GM18517 (cell line): ENCODE measurements around the gene PSMB7.

Experiments used
- ATAC-seq: cut with Tn5 transposase; IDR thresholded peaks from one replicate; pipeline ENCODE4 v1.9.1; 2021; ENCODE audit warnings: mild to moderate bottlenecking, moderate library complexity; ENCODE audit not compliant: unreplicated experiment

PSMB7 gene

GRCh38 chr9:124411514-124412227 is 3.6 kb downstream of the PSMB7 start:
- no peak for ATAC-seq

- no peak for ATAC-seq
Observed at GRCh38 chr9:124410321-124410913, 4.8 kb downstream of the PSMB7 start.

DNA sequence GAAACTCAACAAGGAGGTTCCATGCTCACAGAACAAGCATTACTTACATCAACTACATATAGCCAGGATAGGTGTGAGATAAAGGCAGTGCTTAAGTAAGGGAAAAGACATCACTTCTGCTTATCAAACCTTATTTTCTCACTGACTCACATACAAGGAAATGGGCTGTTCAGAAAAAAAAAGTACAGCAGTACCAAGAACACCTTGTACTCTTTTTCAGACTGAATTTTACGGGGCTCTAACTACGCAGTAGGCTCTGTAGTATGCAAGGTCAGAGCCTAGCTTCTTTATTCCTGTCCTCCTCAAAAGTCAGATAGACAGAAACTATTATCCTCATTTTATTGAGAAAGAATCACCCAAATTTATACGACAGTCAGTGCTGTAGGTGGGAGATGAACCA is 5.8 kb downstream of the PSMB7 start:
- no peak for ATAC-seq

- no peak for ATAC-seq
Observed at GRCh38 chr9:124403246-124403645, 12.0 kb downstream of the PSMB7 start.

DNA sequence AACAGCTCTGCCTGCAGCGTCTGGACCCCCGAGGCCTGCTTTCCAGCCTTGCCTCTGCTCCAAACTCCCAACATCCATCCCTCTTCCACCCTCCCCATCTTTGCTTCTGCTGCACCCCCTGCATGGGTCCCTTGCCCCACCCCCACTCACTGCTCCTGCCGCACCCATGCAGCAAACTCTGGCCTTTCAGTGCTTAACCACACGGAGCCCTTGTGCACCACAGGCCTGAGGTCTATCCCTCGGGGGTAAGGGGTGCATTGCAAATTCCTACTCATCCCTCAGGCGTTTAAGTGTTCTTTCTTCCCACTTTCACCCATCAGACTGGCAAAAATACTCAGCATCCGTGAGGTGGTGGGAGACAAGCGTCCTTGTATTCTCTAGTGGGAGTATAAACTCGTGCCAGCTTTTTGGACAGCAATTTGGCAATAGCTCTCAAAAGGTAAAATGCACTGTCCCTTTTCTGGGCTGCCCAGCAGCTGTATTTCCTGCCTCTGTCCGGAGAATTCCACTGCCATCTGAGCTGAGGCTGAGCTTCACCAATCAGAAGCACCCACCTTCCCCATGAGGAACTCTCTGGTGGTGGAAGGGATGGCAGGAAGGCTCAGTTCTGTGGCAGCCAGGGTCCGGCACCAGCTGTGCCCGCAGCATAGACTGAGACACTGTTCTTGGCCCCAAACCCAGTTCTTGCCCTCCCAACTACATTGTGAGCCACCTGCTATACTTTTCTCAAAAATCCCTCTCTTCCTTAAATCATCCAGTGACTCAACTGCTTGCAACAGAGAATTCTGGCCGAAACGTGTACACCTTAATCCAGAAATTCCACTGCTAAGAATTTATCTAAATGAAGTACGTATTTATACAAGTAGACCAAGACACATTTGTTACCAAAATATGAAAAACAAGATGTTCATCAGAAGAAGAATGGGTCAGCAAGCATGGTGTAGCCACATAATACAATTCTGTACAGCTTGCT is 15.0 kb downstream of the PSMB7 start:
- no peak for ATAC-seq

DNA sequence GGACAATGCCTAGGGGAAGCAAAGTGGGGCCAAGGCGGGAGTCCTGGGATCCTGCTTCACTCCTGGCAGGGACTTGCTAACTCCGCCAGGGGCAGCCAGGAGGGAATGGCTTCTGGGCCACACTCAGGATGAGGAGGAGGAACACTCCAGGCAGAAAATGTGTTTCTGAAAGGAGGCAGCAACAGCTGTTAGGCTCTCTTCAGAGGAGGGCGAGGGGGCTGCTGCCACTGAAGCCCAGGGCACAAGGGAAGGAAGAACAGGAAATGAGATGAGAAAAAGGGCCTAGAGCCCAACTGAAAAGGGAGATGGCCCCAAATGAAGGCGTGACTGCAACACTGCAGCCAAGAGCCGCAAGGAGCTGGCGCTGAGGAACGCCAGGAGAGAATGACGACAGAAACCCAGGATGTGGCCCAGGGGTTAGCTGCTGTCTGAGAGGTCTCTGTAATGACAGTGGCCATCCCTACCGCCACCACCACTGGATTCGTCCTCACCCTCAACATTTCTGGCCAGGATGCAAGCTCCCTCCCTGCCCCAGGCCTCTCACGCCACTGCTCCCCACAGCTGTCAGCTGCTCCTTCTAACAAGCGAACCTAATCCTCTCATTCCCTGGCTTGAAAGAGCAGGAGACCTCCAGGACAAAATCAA is 15.8 kb downstream of the PSMB7 start:
- no peak for ATAC-seq

DNA sequence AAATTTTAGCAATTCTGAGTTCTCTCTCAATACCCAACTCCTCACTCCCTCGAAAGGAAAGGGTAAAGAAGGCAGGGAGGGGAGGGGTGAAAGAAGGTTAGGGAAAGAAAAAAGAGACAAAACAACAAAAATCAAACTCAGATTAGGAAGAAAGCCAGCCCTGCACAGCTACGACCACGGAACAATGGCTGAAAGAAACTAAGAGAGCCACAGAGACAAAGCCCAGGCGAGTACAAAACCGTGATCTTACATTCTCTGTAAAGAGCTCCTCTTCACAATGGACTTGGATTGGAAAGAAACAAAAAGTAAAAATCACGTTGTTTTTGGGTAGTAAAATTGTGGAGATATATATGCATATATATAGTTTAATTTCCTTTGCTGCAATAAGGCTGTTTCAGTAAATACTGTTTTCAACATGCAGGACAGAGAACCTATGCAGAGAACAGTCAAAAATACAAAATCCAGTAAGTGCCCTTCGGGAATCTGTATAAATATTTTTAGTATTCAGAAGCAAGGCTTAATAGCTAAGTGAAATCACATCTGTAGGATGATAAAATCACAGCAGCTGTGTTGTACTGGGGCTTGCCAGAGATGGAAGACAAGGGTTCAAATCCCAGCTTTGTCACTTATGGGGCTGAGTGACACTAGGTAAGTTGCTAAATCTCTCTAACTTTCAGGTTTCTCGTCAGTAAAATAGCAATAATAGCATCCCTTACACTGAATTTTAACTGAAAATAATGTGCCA is 16.9 kb downstream of the PSMB7 start:
- no peak for ATAC-seq

DNA sequence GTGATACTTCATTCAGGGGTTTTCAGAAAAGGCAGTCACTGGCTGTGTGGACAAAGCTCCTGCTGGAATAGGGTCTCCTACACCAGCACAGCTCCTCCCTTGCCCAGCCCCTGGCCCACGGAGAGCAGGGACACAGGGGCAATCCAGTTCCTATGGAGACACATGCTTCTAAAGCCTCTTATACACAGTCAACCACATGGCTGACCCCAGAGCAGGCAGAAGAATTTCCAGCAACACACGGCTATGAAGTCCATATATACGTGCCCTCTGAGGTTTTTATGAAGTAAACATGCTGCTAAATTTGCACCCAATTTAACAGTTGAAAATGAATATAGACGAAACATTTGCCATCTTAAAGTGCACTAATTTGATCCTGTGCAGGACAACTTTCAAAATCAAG is 19.4 kb downstream of the PSMB7 start:
- ATAC-seq: no peak

GRCh38 chr9:124394596-124394995 is 20.6 kb downstream of the PSMB7 start:
- no peak for ATAC-seq

DNA sequence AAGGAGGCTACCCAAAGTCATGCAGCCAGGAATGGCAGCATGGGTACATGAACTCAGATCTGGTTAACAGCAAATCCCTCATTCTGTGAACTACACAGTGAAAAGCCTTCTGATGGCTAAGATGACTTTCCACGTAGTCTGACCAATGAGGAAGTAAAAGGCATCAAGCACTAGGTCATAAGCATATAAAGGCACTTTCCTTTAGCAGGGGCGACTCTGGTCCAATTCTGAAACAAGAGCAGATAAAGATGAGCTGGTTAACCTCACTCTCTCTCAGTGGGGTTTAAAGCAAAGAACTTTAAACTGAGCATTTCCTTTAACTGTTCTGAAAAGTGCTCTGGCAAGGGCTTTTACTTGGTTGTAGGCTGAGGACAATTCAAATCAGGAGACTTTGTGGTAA is 21.1 kb downstream of the PSMB7 start:
- no peak for ATAC-seq

- ATAC-seq: no peak
Observed at GRCh38 chr9:124392871-124393460, 22.3 kb downstream of the PSMB7 start.

GRCh38 chr9:124392254-124392870 is 22.9 kb downstream of the PSMB7 start:
- ATAC-seq: no peak

DNA sequence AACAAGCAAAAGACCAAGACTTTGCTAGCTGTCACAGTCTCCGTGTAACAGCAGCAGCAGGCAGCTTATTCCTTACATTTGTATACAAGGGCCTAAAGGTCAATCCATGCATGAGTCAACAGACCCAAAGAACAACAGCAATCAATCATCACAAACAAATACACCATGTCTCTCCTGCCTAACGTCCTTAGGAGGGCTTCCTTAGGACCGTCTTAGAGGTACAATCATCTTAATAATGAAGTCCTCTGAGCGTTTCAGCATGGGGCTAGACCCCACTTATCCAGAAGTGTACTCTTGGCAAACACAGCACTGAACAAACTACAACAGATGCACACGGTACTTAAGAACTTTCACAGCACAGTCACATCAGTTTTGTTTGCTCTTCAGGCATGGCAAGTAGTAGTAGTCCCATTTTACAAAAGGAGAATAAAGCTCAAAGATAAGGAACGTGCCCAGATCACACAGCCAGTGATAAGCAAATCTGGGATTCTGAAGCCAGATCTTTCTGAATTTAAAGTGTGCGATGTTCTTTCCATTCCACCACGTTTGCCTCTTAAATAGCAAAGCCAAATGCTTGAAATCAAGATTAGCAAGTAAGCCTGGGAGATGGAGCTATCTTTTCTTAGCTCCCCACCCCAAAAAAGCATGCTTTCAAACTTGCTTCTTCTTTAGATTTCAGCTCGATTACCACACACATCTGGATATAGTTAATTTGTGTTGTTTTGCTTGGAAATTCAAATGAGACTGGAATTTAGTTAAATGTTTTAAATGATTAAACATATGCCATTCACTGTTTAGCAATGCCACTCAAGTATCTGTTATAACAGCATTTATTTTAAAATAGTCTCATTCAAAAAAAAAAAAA is 24.2 kb downstream of the PSMB7 start:
- ATAC-seq: no peak

DNA sequence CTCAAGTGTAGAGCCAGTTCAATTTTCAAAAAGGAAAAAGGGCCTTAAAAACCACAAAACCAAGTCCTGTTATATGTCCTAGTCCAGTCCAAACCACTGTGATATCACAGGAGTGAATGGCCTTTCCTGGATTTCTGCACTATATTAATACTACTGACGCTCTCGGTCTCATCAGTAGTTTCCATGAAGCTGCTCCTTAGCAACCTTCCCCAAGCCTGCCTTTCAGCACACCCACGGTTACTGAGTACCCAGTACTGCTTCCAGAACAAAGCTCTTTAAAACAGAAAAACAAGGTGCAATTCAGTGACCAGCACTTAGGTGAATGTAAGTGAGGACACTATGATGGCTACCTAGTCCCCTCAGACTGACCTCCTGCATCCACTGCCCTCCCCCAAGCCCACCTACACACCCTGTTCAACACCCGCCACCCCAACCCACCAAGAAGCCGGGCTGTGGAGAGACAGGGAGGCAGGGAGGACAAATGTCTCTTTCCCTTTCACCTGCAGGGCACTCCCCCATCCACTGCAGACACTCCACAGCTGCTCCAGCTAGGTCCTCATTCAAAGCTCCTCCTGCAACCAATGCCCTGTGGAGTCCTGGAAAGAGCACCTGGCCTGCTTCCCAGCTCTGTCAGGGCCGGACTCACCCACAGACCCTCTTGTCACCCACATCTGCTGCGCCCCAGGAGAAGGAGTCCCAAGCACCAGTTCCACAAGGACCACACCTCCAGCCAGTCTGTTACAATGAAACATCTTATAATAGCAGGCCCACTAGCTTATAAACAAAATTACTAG is 25.9 kb downstream of the PSMB7 start:
- ATAC-seq: no peak

- no peak for ATAC-seq
Observed at GRCh38 chr9:124388275-124389048, 26.8 kb downstream of the PSMB7 start.

- ATAC-seq: no peak
Observed at GRCh38 chr9:124386201-124386600, 29.0 kb downstream of the PSMB7 start.

DNA sequence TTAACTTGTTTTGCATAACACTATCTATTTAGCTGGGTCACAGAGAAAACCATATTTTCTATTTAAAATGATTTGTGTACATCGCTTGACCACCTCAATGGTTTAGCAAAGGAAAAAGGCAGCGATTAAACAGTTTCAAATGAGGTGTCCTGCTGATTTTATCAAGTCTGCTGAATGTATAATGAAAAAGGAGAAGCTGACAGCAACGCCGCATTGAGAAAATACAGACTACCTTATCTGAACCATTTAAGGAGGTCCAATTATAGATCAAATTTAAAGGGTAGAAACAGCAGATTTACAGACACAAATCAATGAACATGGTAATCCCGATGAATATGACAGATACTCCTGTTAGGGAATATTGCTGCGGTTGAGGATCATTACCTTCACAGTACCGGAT is 29.6 kb downstream of the PSMB7 start:
- ATAC-seq: no peak
